GM18520 (cell line): ENCODE measurements around the gene TDRD1.

Source experiments
- ATAC-seq: cut with Tn5 transposase; IDR thresholded peaks from one replicate; pipeline ENCODE4 v1.9.1; 2021; ENCODE audit not compliant: unreplicated experiment

The TDRD1 gene

DNA sequence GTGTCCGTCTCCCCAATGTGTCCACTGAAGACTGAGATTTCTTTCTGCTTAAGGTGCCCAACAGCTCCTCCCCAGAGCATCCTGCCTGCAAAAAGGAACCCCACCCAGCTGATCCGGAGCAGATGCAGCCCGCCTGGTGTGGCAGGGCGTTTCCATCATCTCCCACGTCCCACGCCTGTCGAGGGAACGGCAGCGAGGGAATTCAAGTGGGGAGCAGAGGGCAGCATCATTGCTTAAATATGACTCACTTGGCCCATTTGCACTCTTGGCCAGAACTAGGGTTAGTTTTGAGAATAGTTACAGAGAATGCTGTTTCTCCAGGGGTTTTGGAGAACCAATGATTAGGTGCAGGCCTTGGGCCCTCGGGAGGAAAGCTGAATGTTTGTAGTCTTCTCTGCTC is 80.7 kb downstream of the TDRD1 start:
- ATAC-seq: no peak

DNA sequence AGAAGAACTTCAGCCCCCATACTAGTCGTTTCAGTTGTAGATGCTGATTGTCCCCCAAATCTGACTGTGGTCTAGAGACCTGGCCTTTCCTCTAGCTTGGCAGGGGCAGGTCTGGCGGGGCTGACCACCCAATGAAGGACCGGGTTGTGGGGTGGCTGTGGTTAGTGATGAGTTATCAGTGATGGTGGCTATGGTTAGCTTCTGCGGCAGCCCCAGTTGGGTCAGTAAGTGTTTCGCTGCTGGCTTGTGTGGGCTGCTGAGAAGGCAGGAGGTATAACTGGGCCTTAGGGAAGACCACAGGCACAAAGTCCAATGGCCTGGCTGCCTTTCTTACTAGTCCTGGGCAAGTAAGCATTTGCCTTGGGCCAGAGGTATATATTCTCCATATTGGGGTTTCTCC is 81.2 kb downstream of the TDRD1 start:
- no peak for ATAC-seq

DNA sequence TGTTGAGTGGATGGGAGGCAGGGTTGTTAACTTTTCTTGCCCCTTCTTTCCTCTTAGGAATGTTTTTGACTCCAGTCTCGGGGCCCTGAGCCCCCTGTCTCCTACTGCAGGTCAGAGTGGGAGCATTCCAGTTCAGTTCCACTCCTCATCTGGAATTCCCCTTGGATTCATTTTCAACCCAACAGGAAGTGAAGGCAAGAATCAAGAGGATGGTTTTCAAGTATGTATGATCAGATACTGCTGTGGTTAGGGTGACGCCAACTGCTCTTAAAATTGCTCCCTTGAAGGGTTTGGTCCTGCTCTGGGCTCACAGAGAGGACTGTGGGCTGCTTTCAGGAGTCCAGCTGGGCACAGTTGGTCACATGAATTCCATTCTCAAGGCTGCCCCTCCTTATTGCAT is 81.9 kb downstream of the TDRD1 start:
- no peak for ATAC-seq

DNA sequence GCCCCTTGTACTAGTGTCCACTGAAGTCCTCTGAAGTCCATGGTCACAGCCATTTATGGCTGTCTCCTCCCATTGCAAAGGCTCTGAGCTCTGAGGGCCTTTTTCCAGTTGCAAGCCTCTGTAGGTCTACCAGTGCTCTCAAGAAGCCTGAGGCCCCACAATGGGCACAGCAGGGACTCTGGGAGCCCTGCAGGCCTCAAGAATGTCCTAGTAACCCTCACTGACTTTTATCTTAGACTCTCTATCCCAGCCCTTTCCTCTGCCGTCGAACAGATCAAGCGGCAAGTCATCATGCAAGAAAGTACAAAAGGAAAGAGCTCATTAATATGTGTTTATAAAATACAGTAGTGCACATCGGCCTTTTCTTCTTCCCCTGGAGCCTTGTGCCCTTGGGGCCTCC is 83.3 kb downstream of the TDRD1 start:
- no peak for ATAC-seq

DNA sequence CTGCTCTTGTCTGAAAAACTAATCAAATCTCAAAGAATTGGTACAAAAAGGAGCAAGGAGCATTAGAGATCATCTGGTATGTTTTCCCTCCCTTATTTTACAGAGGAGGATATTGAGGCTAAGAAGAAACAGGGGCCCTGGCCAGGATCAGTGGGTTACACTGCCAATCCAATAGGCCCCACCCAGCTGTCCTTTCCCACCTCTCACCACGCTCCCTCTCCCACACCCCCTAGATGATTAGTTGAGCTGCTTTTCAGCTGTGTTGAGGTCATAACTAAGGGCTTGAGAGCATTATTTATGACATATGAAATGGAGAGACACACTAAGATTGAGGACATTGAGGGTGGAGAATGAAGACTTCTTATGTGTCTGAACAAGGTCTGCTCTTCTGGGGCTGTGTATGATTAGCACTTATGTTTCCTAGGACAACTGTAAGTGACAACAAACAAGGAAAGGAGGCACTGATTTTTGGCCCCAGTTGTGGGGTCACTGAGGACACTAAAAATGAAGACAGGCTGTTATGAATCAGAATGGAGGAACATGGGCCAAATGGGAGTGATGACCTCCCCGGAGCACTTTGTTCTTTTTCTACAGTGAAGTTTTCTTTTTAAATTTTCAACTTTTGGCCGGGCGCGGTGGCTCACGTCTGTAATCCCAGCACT is 86.4 kb downstream of the TDRD1 start:
- ATAC-seq: no peak

DNA sequence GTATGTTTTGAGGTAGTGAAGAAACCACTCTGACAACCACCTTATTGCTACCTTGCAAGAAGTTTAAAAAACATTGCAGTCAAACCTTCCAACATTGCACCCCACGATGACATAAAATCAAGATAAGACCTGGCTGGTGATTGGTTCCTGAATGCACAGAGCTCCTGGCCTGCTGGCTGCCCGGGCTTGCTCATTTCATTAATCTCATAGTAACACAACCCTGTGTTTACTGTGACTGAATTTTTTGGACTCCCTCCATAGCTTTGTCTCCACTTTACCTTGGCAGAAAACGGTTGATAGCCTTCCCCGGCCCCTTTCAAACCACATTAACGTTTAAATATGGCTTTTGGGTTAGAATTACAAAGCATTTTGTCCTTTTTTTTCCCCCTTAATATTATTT is 87.4 kb downstream of the TDRD1 start:
- no peak for ATAC-seq

DNA sequence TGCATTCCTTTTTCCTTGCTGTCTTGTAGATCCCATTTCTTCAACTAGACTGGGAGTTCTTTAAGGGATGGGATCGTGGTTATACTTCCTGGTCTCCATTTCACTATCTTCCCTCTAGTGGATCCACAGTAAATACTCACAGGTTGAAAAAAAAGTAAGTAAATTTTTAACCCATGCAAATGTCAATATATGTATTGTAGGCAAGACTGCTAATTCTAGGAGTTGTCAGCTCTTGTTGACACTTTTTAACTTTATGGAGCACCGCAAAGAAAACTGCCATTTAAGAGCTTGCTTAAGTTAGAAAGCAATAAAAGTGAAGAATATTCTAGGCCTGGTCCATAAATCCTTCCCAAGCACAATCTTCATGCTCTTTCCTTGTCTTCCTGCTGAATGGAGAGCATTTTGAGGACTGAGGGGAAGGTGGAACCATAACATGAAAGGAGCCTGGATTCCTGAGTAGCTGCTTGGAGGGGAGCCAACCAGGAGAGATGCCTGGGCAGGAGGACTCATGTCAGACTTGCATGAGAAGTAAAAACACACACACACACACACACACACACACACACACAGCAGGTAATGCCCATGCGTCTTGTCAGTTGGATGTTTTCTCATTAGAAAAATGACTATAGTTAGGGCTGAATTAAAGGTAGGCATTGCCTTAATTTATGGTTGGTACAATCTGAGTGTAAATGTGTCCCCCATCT is 92.1 kb downstream of the TDRD1 start:
- ATAC-seq: no peak

DNA sequence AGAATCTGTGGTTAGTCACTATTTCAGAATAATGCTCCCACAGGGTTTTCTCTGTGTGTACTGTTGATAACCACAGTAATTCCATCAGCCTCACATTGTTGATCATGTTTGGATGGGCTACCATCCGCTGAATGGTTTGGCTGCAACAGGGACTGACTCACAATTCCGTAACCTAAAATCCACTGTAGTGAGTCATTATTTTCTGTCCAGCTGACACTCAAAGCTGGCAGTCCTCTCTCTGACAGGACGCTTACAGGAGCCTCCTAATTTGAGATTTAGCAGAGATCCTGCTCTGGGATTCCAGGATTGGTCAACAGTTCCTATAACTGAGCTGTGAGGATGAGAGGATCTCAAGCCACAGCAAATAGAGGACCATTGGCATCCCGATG is 92.6 kb downstream of the TDRD1 start:
- no peak for ATAC-seq

DNA sequence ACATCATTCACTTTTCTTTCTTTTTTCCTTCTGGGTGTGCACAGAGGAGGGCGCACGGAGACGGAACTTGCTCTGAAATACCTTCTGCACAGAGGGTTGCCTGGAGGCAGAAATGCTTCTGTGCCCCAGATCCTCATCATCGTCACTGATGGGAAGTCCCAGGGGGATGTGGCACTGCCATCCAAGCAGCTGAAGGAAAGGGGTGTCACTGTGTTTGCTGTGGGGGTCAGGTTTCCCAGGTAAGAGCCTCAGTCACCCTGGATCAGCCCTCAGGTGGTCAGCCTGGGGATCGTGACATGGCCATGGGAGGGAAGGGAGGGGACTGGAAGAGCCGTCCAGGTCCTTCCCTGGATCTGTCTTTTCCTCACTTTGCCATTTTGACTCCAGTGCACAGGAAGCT is 93.5 kb downstream of the TDRD1 start:
- ATAC-seq: no peak

DNA sequence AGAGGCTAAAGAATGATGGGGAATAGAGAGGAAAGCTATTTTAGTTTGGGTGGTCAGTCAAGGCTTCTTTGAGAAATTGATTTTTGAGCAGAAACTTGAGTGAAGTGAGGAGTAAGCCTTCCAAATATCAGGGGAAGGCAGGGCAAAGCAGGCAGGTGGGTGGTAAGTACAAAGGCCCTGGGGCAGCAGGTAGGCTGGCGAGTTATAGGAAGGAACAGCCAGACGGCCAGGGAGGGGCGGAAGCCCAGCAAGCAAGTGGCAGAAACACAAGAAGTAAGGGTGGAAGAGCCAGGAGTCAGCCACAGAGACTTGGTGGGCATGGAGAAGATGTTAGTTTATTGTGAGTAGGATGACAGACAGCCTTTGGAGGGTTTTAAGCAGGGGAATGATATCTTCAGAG is 94.8 kb downstream of the TDRD1 start:
- no peak for ATAC-seq

DNA sequence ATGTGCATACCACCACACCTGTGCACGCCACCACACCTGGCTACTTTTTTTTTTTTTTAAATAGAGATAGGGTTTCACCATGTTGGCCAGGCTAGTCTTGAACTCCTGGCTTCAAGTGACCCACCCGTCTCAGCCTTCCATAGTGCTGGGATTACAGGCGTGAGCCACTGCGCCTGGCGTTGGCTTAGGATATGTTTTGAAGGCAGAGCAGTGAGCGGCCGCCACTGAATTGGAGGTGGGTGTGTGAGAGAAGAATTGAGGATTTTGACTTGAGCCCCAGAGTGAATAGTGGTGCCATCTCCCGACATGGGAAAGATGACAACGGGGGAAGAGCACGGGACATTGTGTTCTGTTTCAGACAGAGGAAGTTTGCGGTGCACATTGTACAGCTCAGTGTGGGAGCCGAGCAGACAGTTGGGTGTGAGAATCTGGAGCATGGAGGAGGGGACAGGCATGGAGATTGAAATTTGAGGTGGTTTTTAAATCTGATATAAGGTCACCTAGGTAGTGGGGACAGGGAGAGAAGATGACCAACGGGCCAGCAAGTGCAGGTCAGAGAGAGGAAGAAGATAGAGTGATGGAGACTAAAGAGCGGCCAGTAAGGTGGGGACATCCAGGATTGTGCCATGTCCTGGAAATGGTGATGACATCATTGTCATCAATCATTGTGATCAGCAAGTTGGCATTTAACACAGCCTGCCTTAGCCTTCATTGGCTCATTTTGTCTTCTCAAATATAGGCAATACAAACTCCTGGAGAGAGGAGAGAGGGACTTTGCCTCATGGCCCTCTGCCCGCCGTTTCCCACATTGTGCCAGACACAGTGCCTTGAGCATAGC is 95.7 kb downstream of the TDRD1 start:
- ATAC-seq: no peak

DNA sequence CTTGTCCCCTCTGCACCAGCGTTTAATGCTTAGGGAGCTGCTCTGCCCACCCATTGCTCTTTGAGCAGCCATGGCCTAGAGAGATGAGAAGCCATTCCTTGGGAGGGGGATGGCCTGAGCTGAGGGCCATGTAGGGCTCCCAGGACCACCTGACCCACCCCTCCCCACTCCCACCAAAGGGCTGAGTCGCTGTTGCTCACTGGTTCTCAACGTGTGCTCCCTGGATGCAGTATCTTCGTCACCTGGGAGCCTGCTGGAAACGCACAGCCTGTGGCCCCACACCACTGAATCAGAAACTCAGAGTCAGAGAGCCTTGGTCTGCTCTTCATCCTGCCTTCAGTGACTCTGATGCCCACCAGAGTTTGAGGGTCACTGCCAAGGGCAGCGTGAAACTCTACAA is 96.9 kb downstream of the TDRD1 start:
- no peak for ATAC-seq

DNA sequence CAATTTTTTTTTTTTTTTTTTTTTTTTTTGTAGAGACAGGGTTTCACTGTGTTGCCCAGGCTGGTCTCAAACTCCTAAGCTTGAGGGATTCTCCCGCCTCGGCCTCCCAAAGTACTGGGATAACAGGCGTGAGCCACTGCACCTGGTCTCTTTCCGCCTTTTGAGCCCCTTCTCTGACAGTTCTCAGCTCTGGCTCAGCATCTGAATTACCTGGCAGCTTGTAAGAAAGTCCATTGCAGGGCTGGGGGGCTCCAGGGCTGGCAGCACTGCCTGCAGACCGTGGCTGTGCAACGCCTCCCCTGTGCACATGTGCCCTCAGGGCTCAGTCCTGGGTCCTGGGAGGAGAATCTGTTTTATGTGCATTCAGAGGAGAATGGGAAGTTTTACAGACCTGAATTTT is 97.5 kb downstream of the TDRD1 start:
- ATAC-seq: no peak

DNA sequence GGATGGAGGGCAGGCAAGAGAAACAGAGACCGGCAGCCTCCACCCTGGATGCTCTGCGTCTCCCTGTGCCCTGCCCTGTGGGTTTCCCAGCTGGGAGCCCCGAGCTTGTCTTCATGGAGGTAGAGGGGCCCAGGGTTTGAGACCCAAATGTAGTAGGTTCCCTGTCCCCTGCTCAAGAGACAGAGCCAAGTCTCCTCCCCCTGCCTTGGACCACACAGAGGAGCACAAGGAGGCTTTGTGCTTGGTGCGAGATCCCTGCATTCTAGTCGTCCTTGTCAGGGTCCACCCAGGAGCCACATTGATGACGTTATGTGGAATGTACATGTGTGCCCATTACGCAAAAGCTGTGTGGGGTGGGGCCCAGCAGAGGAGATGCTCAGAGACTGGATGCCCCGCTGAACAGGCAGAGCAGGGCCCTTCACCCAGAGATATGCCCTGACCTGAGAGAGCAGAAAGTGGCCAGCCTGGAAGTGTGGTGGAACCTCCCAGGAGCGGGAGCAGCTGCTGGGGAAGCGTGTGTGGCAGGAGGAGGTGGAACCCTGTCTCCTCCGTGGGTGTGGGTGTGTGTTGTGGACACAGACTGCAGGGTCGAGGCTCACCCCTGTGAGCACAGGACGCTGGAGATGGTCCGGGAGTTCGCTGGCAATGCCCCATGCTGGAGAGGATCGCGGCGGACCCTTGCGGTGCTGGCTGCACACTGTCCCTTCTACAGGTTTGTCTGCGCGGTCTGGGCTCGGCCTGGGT is 99.2 kb downstream of the TDRD1 start:
- no peak for ATAC-seq

DNA sequence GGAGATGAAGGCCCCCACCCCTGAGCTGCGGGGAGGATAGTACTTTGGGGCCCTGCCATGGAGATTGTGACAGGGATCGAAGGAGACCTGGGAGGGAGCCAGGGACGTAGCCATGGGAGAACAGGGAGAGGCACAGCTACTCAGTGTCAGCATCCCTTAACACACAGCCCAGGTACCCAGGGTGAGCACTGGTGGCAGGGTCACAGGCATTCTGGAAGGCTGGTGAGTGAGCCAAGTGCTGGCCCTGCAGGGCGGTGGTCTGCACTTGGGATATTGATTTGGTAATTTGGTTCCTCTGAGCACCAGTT is 99.7 kb downstream of the TDRD1 start:
- no peak for ATAC-seq

DNA sequence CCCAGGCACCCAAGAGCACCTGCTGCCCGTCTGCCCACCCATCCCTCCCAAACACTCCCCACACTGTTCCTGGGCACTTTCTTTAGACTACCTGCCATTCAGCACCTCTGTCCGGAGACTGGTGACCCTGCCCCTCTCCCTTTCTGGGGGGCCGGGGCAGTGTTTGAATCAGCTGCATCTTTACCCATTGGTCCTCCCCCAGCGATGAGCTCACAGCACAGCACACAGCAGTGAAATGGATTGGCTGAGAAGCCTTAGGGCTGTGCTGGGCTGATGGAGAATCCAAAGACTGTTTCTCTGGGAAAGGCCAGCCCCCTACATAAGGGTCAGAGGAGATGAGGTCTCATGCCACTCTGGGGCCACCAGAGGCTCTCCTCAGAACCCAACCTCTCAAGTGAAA is 100.1 kb downstream of the TDRD1 start:
- no peak for ATAC-seq

DNA sequence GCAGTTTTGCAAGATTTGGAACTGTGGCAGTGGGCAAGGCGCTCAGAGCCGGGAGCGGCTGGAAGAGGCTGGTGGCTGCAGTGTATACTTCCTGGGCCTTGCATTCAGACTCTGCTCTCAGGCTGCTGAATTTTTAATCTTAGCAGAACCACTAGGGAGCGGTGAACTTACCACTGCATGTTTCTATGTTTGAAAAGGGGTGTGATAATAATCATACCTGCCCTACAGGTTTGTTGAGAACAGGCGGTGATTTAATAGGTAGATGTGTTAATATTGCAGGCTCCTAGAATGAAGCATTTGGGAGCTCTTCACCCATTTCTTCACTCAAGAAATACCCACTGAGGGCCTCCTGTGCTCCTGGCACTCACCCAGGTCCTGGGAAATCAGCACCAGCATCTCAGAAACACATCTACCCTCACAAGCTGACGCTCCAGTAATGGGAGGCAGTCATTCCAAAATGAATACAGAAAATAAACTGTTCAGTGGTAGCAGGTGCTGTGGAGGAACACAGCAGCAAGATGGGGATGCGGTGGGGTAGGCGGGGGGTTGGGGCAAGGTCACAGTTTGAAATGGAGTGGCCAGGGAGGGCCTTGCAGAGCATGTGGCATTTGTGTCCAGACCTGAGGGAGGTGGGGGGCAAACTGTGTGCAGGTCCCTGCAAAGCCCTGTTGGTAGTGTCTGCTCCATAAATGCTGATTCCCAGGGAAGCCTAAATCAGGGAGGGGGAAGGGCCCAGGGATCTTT is 100.9 kb downstream of the TDRD1 start:
- ATAC-seq: no peak

DNA sequence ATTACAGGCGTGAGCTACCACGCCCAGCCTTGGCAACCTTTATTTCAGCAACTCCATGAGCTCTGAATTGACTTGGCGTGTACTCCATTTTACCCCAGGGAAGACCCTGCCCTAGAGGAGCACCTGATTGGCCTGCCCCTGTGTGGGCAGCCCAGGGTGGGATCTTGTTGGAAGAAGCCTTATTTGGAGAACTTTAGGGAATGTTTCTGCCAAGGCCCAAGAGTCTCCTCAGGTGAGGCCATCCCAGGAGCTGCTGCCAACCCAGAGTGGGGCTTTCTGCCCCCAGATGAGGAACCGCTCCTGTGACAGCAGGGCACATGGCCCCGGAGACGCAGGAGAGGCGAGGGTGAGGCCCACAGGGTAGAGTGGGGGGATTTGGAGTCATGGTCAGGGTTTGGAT is 101.9 kb downstream of the TDRD1 start:
- no peak for ATAC-seq

DNA sequence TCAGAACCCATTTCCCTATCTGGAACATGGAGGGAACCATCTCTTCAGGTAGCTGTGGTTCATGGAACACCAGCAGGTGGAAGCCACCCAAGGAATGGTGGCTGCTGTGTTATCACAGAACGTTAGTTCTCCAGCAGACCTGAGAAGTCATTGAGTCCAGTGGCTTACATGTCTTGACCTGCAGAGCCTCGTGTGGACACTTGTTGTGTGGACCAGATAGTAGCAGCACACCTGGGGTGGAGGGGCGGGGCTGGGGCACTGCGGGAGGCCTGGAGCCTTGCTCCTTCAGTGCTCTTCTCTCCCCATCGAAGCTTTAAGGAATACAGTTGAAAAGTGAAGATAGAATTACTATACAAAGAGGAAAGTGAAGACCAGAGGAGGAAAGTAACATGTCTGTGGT is 102.3 kb downstream of the TDRD1 start:
- ATAC-seq: no peak
